Panc1 (cell line): ENCODE data around the gene MMP21. TPM values are rescaled to one million over a fixed set of nuclear protein-coding genes. Genes with fewer than 3 reads are reported as not detected.

ENCODE experiments used
- ATAC-seq: fragments of 200-7000 bp; cut with Tn5 transposase; 2 replicates; pipeline ENCODE4 v1.9.1; 2020; ENCODE audit warnings: mild to moderate bottlenecking, moderate library complexity
- BruUV-seq: library from RNA; stranded (reverse); fragments of 400-500 nt; replicated peaks from 2 replicates; lab custom pipeline; 2021; lab: Mats Ljungman, UMichigan
- CTCF ChIA-PET: fragments of 300-600 bp; sonication (Branson Sonifier 250); formaldehyde crosslinking; loops from one replicate; lab custom pipeline; 2022; ENCODE audit warnings: antibody characterized with exemption; lab: Charles Lee
- POLR2A ChIA-PET: fragments of 300-600 bp; sonication (Branson Sonifier 250); formaldehyde crosslinking; loops from one replicate; lab custom pipeline; 2022; ENCODE audit warnings: antibody characterized with exemption; lab: Charles Lee
- DNase-seq: peaks from one replicate; pipeline ENCODE4 v3.0.0-alpha.2; 2010; ENCODE audit warnings: low read depth, low spot score
- H3K27ac ChIP-seq: 2 replicates; pipeline ENCODE4 v1.5.1; 2011; ENCODE audit warnings: mild to moderate bottlenecking, low read length, inconsistent platforms
- H3K27me3 ChIP-seq: fragments of 200-500 bp; sonication (Bioruptor generic); 2 replicates; pipeline ENCODE4 v1.6.0; 2014; ENCODE audit warnings: low read length, inconsistent platforms; ENCODE audit not compliant: control insufficient read depth, insufficient read depth
- H3K36me3 ChIP-seq: fragments of 200-500 bp; sonication (Bioruptor generic); 2 replicates; pipeline ENCODE4 v1.5.1; 2014; ENCODE audit warnings: inconsistent platforms, mild to moderate bottlenecking, low read length, moderate library complexity; ENCODE audit not compliant: control insufficient read depth, insufficient read depth
- H3K4me1 ChIP-seq: 2 replicates; pipeline ENCODE4 v1.5.1; 2011; ENCODE audit warnings: inconsistent platforms, mild to moderate bottlenecking, low read length, moderate library complexity; ENCODE audit not compliant: control insufficient read depth, insufficient read depth
- H3K4me3 ChIP-seq, 2 experiments: 2 replicates each; pipeline ENCODE4 v1.5.1; 2011 to 2012; ENCODE audit warnings: low read depth in 2 of 2, low read length in 2 of 2, mild to moderate bottlenecking in 2 of 2, inconsistent platforms in 1 of 2, moderate library complexity in 1 of 2
- H3K9me3 ChIP-seq: fragments of 200-500 bp; sonication (Bioruptor generic); 2 replicates; pipeline ENCODE4 v1.5.1; 2014; ENCODE audit warnings: low read depth, mild to moderate bottlenecking, inconsistent platforms, low read length, moderate library complexity; ENCODE audit not compliant: control insufficient read depth, insufficient read depth
- CTCF ChIP-seq: fragments of 450-650 bp; IDR thresholded peaks from 2 replicates; pipeline ENCODE4 v1.5.1; 2017; ENCODE audit warnings: mild to moderate bottlenecking
- POLR2AphosphoS5 ChIP-seq: IDR thresholded peaks from 2 replicates; pipeline ENCODE4 v1.6.1; 2012; ENCODE audit warnings: mild to moderate bottlenecking, low read depth, low read length, moderate library complexity
- REST ChIP-seq, 2 experiments: IDR thresholded peaks; 2 replicates each; pipeline ENCODE4 v1.6.1; 2011 to 2012; ENCODE audit warnings: low read depth in 2 of 2, control low read depth in 1 of 2, low read length in 1 of 2, mild to moderate bottlenecking in 1 of 2, moderate library complexity in 1 of 2; ENCODE audit not compliant: insufficient read depth in 1 of 2
- SIN3A ChIP-seq: IDR thresholded peaks from 2 replicates; pipeline ENCODE4 v1.6.1; 2012; ENCODE audit warnings: low read depth, mild to moderate bottlenecking, low read length, moderate library complexity, borderline replicate concordance; ENCODE audit not compliant: insufficient read depth
- TCF7L2 ChIP-seq: IDR thresholded peaks from 2 replicates; pipeline ENCODE4 v1.6.1; 2011; ENCODE audit warnings: mild to moderate bottlenecking, low read depth, low read length, inconsistent platforms
- in situ Hi-C: cut with HindIII; loops from 2 replicates; pipeline ENCODE4 v1.10.0; 2016; ENCODE audit warnings: low sequenced_read_pairs, low pct_unique_long_range_greater_than_20kb
- intact Hi-C: fragments of 100-400 bp; cut with micrococcal nuclease; formaldehyde crosslinking; loops from one replicate; pipeline ENCODE4 v1.10.0; 2022; ENCODE audit not compliant: unreplicated experiment
- total RNA-seq: library from RNA; stranded (reverse); gene quantifications from one replicate; pipeline ENCODE4 v1.2.1, GENCODE V29; 2021; ENCODE audit not compliant: unreplicated experiment

Gene MMP21
- total RNA-seq, 1 experiment from 2014 or later = not detected

- ChIA-PET POLR2A (no interaction called here), CTCF (no interaction called here)
- no peaks in the 10 kb centered on the region for H3K9me3 ChIP-seq
- intact Hi-C loops = no loop called here
- in situ Hi-C loops = no loop called here
- H3K4me3 ChIP-seq = no peak overlapping the region
- peaks cover 2% of the 10 kb centered on the region for H3K36me3 ChIP-seq
- no peaks in the 10 kb centered on the region for H3K4me1 ChIP-seq
- DNase-seq = no peak
- no peak for ATAC-seq
- H3K27ac ChIP-seq = no peak overlapping the region
- TF ChIP-seq SIN3A (no peak), POLR2AphosphoS5 (no peak), TCF7L2 (no peak), CTCF (no peak), REST (IDR thresholded peaks at IDR 0.05; ENCODE audit: insufficient read depth in 1 of 2, low read depth in 2 of 2, low read length in 1 of 2) (no peak)
- no peaks in the 10 kb centered on the region for H3K27me3 ChIP-seq
- no TSS peak for BruUV-seq
These were observed 26.0 kb upstream of the MMP21 start for GRCh38 chr10:125801574-125801973.

GRCh38 chr10:125799451-125800182, 24.0 kb upstream of the MMP21 start:
- no peaks in the 10 kb centered on the region for H3K27me3 ChIP-seq
- no peak for DNase-seq
- ChIA-PET POLR2A (no interaction called here), CTCF (no interaction called here)
- BruUV-seq = no TSS peak
- no peak overlapping the region for H3K4me3 ChIP-seq
- H3K4me1 ChIP-seq = no peaks in the 10 kb centered on the region
- H3K36me3 ChIP-seq = no peaks in the 10 kb centered on the region; the same call in 1 of the 2 replicates
- H3K27ac ChIP-seq = no peak overlapping the region
- in situ Hi-C loops (no loop called here), intact Hi-C loops (no loop called here)
- TF ChIP-seq REST (IDR thresholded peaks at IDR 0.05; ENCODE audit: insufficient read depth in 1 of 2, low read depth in 2 of 2, low read length in 1 of 2) (no peak), POLR2AphosphoS5 (no peak), CTCF (no peak), SIN3A (no peak)
- no peak for ATAC-seq
- H3K9me3 ChIP-seq = no peaks in the 10 kb centered on the region
